RWPE2 (cell line): ENCODE measurements around the gene ABCA2.

ENCODE experiments used
- ATAC-seq: fragments of 200-7000 bp; cut with Tn5 transposase; 3 replicates; pipeline ENCODE4 v1.9.1; 2021; ENCODE audit warnings: low read depth
- DNase-seq: peaks from one replicate; pipeline ENCODE4 v3.0.0-alpha.2; 2020; ENCODE audit warnings: low spot score
- H3K27ac ChIP-seq: fragments of 450-650 bp; 2 replicates; pipeline ENCODE4 v1.5.1; 2017; ENCODE audit warnings: mild to moderate bottlenecking; ENCODE audit not compliant: poor library complexity, severe bottlenecking
- H3K27me3 ChIP-seq: fragments of 250-450 bp; sonication (Bioruptor Pico); 2 replicates; pipeline ENCODE4 v1.5.1; 2021; ENCODE audit warnings: mild to moderate bottlenecking, moderate library complexity; ENCODE audit not compliant: insufficient read depth, poor library complexity, severe bottlenecking
- H3K36me3 ChIP-seq: fragments of 250-450 bp; sonication (Bioruptor Pico); 2 replicates; pipeline ENCODE4 v1.5.1; 2020; ENCODE audit warnings: low read depth, mild to moderate bottlenecking, moderate library complexity
- H3K4me1 ChIP-seq: fragments of 250-450 bp; sonication (Bioruptor Pico); 2 replicates; pipeline ENCODE4 v1.5.1; 2021; ENCODE audit warnings: mild to moderate bottlenecking, moderate library complexity; ENCODE audit not compliant: insufficient read depth, poor library complexity, severe bottlenecking
- H3K4me3 ChIP-seq: fragments of 250-450 bp; sonication (Bioruptor Pico); 2 replicates; pipeline ENCODE4 v1.5.1; 2021; ENCODE audit warnings: mild to moderate bottlenecking, moderate library complexity; ENCODE audit not compliant: severe bottlenecking
- H3K9me3 ChIP-seq: fragments of 250-450 bp; sonication (Bioruptor Pico); 2 replicates; pipeline ENCODE4 v1.5.1; 2021; ENCODE audit warnings: mild to moderate bottlenecking, moderate library complexity; ENCODE audit not compliant: severe bottlenecking
- TF ChIP-seq, protein P1 (sequence below): fragments of 450-650 bp; IDR thresholded peaks from one replicate; pipeline ENCODE4 v1.5.1; 2017; ENCODE audit warnings: mild to moderate bottlenecking, moderate library complexity; ENCODE audit not compliant: poor library complexity, severe bottlenecking

The ABCA2 gene

GRCh38 chr9:136964171-136964689 is 63.8 kb downstream of the ABCA2 start:
- TF ChIP-seq, protein P1, sequence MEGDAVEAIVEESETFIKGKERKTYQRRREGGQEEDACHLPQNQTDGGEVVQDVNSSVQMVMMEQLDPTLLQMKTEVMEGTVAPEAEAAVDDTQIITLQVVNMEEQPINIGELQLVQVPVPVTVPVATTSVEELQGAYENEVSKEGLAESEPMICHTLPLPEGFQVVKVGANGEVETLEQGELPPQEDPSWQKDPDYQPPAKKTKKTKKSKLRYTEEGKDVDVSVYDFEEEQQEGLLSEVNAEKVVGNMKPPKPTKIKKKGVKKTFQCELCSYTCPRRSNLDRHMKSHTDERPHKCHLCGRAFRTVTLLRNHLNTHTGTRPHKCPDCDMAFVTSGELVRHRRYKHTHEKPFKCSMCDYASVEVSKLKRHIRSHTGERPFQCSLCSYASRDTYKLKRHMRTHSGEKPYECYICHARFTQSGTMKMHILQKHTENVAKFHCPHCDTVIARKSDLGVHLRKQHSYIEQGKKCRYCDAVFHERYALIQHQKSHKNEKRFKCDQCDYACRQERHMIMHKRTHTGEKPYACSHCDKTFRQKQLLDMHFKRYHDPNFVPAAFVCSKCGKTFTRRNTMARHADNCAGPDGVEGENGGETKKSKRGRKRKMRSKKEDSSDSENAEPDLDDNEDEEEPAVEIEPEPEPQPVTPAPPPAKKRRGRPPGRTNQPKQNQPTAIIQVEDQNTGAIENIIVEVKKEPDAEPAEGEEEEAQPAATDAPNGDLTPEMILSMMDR, result no peak
- Histone ChIP-seq H3K27ac (no peak overlapping the region), H3K4me3 (no peak overlapping the region), H3K9me3 (no peaks in the 10 kb centered on the region), H3K36me3 (no peaks in the 10 kb centered on the region), H3K4me1 (no peaks in the 10 kb centered on the region), H3K27me3 (no peaks in the 10 kb centered on the region)
- DNase-seq (no peak), ATAC-seq (peak; percentile 57)

- H3K27ac ChIP-seq, result no peak overlapping the region
- no peak for ATAC-seq
Observed at GRCh38 chr9:136963751-136964150, 64.3 kb downstream of the ABCA2 start.

DNA sequence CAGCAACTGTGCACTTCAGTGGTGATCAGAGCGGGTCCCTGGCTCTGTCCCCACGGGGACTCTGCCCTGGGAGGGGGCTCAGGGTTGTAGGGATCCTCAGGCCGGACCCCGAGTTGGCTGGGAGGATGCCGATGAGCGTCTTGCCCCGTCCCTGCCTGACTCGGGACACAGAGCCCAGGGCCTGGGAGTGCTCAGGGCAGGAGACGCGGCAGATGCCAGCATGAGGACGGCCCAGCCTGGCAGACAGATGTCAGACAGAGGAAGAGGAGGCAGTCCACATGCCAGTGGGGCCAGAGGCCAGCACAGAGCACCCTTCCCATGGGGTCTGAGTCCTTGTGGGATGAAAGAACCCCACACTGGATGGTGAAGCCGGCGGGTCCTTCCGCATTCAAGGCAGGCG is 64.7 kb downstream of the ABCA2 start:
- DNase-seq (no peak), ATAC-seq (no peak)
- Histone ChIP-seq H3K4me3 (no peak overlapping the region), H3K27me3 (no peaks in the 10 kb centered on the region), H3K4me1 (no peaks in the 10 kb centered on the region), H3K36me3 (no peaks in the 10 kb centered on the region), H3K27ac (no peak overlapping the region), H3K9me3 (no peaks in the 10 kb centered on the region)
- TF ChIP-seq, protein P1, result no peak

More at GRCh38 chr9:136963751-136964150, 64.3 kb downstream of the ABCA2 start:
- Histone ChIP-seq H3K4me1 (no peaks in the 10 kb centered on the region), H3K36me3 (no peaks in the 10 kb centered on the region), H3K4me3 (no peak overlapping the region), H3K9me3 (no peaks in the 10 kb centered on the region), H3K27me3 (no peaks in the 10 kb centered on the region)
- TF ChIP-seq, protein P1, result no peak
- DNase-seq, result no peak

GRCh38 chr9:136962701-136963248 is 65.3 kb downstream of the ABCA2 start:
- TF ChIP-seq, protein P1, result no peak
- Histone ChIP-seq H3K4me1 (no peaks in the 10 kb centered on the region), H3K9me3 (no peaks in the 10 kb centered on the region), H3K27ac (no peak overlapping the region), H3K36me3 (no peaks in the 10 kb centered on the region), H3K4me3 (no peak overlapping the region), H3K27me3 (no peaks in the 10 kb centered on the region)
- DNase-seq (no peak), ATAC-seq (no peak)

DNA sequence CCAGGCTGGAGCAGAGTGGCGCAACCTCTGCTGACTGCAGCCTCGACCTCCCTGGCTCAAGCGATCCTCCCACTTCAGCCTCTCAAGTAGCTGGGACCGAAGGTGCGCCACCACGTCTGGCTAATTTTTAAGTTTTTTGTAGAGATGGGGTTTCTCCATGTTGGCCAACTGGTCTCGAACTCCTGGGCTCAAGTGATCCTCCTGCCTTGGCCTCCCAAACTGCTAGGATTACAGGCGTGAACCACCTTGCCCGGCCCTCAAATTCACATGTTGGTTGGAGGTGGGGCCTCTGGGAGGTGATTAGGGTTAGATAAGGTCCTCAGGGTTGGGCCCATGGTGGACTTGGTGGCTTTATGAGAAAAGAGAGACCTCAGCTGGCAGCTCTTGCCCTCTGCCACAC is 65.9 kb downstream of the ABCA2 start:
- no peaks in the 10 kb centered on the region for H3K27me3 ChIP-seq
- TF ChIP-seq, protein P1, result no peak
- ATAC-seq, result no peak
- no peaks in the 10 kb centered on the region for H3K9me3 ChIP-seq
- no peak overlapping the region for H3K27ac ChIP-seq
- H3K36me3 ChIP-seq, result no peaks in the 10 kb centered on the region
- H3K4me3 ChIP-seq, result no peak overlapping the region
- DNase-seq, result no peak
- no peaks in the 10 kb centered on the region for H3K4me1 ChIP-seq
